Measurements from ENCODE around the gene ATP7A.
"Not testable (repeated sequence)": the region's sequence is repeated elsewhere in the genome, so short reads cannot be mapped to it uniquely, and the experiment has no call there.

DNA sequence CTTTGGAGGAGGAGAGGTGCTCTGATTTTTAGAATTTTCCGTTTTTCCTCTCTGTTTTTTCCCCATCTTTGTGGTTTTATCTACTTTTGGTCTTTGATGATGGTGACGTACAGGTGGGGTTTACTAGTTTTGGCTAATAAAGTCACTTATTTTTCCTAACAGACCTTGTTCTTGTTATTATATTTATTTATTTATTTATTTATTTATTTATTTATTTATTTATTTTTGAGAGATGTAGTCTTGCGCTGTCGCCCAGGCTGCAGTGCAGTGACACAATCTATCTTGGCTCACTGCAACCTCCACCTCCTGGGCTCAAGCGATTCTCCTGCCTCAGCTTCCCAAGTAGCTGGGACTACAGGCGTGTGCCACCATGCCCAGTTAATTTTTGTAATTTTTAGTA lies 170.9 kb downstream of the ATP7A start:
- TF ChIP-seq, protein P1, sequence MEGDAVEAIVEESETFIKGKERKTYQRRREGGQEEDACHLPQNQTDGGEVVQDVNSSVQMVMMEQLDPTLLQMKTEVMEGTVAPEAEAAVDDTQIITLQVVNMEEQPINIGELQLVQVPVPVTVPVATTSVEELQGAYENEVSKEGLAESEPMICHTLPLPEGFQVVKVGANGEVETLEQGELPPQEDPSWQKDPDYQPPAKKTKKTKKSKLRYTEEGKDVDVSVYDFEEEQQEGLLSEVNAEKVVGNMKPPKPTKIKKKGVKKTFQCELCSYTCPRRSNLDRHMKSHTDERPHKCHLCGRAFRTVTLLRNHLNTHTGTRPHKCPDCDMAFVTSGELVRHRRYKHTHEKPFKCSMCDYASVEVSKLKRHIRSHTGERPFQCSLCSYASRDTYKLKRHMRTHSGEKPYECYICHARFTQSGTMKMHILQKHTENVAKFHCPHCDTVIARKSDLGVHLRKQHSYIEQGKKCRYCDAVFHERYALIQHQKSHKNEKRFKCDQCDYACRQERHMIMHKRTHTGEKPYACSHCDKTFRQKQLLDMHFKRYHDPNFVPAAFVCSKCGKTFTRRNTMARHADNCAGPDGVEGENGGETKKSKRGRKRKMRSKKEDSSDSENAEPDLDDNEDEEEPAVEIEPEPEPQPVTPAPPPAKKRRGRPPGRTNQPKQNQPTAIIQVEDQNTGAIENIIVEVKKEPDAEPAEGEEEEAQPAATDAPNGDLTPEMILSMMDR (IDR thresholded peaks at IDR 0.05): not testable (repeated sequence)
- not testable (repeated sequence) for TF ChIP-seq POLR2A, EP300 (IDR thresholded peaks at IDR 0.05)
